GM12874 (cell line): ENCODE data around the gene GABRR2.

ENCODE experiments used
- CTCF ChIP-seq: IDR thresholded peaks from 2 replicates; pipeline ENCODE4 v1.5.1; 2011; ENCODE audit warnings: low read depth, mild to moderate bottlenecking, control low read depth, low read length, moderate library complexity; ENCODE audit not compliant: insufficient read depth

GABRR2 gene

GRCh38 chr6:89315249-89315885 lies at the start of gene GABRR2:
TSS of gene GABRR2 (minus strand) at chr6:89315299. CDS start at chr6:89315165, 134 bp downstream.
- no peak for TF ChIP-seq CTCF

- no peak for TF ChIP-seq CTCF
Measured at GRCh38 chr6:89364586-89364985, 49.5 kb upstream of the GABRR2 start.

DNA sequence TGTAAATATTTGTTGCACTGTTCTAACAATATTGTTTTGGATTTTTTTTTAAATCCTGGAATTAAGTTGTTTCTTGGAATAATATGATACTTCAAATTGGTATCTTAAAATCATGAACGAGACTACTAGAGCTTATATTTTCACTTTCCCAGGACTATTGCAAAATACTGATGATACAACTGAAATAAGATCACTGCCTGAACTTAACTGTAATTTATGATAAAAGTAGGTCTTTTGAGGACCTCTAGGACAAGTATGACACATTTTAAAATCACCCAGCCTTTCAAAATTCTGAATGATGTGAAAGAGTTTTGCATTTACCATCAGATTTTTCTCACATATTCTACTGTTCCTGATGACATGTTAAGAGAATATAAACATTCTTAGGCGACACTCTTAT lies 46.1 kb upstream of the GABRR2 start:
- TF ChIP-seq CTCF: no peak

GRCh38 chr6:89360415-89360999 lies 45.4 kb upstream of the GABRR2 start:
- no peak for TF ChIP-seq CTCF

DNA sequence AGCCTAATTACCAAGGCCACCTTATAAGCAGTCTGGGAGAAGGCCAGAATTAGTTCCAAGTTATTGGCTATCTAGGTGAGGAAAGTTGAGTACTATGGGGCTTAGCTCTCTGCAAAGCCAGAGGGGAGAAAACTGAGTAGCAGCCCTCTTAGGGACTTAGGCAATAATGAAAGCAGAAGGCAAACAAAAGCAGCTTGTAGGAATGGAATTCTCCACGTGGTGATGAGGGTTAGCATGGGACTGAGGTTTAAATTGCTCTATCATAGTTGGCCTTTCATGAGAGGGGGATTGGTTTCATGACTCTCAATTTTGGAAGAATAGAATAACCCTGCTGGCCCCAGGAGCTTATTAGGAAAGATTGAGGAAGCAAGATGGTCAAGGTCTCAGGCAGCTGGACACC lies 44.5 kb upstream of the GABRR2 start:
- TF ChIP-seq CTCF: no peak

DNA sequence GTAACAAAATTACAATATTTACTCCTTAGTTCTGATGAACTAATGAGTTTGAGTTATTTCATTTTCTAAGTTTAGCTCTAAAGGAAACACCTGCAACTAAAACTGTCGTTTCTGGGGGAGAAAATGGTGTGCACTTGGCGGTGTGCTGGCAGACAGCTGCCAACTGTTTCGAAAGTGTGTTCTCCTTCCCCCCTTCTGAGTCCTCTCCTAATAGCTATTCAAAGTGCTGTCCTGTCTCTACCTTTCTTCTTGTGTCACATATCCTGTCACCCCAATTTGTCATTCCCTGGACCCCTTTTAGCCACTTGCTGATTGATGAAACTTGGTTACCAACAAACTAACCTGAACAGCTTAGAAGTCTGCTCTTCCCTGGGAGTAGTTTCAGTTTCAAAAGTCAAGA lies 42.3 kb upstream of the GABRR2 start:
- TF ChIP-seq CTCF: no peak

DNA sequence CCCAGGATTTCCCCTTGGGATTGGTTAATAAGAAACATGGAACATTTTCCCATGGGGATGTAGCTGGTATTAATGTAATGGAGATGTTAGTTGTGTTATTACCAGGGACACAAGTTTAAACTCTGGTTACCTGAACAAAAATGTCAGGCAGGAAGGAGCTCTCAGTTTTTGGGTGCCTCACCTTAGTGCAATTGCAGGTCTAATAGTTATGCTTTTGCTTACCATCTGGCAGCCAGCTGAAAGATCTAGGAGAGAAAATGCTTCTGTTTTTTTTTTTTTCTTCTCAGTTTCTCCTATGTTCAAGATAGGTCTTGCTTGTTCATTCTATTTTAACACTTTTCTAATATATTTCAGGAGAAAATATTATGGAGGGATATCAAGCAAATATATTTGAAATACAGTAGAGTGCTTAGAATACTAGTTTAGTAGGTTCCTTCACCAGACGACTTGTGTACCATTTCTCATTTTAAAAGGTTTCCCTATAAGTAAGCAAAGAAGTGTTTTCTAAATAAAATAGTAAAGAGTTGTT lies 41.6 kb upstream of the GABRR2 start:
- TF ChIP-seq CTCF: no peak
